Measurements from ENCODE around the gene CSRP2.

CSRP2 gene

GRCh38 chr12:76860256-76860655 lies 18.6 kb downstream of the CSRP2 start:
- TF ChIP-seq, protein P1, sequence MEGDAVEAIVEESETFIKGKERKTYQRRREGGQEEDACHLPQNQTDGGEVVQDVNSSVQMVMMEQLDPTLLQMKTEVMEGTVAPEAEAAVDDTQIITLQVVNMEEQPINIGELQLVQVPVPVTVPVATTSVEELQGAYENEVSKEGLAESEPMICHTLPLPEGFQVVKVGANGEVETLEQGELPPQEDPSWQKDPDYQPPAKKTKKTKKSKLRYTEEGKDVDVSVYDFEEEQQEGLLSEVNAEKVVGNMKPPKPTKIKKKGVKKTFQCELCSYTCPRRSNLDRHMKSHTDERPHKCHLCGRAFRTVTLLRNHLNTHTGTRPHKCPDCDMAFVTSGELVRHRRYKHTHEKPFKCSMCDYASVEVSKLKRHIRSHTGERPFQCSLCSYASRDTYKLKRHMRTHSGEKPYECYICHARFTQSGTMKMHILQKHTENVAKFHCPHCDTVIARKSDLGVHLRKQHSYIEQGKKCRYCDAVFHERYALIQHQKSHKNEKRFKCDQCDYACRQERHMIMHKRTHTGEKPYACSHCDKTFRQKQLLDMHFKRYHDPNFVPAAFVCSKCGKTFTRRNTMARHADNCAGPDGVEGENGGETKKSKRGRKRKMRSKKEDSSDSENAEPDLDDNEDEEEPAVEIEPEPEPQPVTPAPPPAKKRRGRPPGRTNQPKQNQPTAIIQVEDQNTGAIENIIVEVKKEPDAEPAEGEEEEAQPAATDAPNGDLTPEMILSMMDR (IDR thresholded peaks at IDR 0.05; ENCODE audit: low read depth, low read length): no peak
- no peak overlapping the region for H3K4me3 ChIP-seq (ENCODE audit: low read depth, low read length)

DNA sequence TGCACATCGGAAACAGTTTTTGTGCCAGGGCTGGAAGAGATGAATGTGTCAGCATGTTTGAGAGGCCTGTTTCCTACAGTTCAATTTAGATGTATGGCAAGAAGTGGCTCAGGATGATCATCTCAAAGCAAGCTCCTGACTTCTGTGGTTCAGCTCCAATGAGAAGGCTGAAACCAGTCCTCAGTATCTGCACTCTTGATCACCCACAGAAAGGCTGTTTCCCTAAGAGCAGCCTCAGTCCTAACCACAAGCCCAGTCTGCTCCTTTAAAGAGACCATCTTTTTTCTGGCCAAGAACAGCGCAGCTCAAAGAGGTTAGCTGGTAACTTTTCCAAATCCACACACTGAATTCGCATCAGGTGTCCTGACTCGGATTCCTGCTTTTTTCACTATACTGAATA lies 19.2 kb downstream of the CSRP2 start:
- TF ChIP-seq, protein P1 (IDR thresholded peaks at IDR 0.05; ENCODE audit: low read depth, low read length): no peak
- H3K4me3 ChIP-seq (ENCODE audit: low read depth, low read length): no peak overlapping the region

DNA sequence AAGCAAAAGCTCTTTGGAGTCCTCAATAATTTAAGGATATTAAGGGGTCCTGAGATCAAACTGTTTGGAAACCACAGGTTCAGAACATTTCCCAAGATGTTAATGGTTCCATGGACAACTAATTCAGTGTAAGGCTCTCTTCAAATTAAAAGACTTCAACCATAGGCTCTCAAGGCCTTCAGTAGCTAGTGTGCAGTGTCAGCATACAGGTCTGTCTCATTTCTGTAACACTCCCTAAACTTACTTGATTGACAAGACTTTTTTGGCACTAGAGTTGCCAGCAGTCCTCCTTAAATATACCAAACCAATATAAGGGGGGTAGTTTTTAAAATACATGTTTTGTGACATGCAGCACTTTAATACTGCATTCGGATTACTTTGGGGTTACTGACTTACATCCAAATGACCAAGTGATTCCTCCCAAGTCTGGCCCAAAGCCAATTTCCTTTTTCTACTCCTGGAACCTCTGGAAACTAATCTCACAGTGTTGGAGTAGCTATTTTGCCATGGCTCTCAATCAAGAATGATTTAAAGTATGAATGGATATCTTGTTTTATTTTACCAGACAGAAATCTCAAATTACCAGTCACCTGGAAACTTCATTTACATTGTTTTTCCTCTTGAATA lies 22.7 kb downstream of the CSRP2 start:
- TF ChIP-seq, protein P1 (IDR thresholded peaks at IDR 0.05; ENCODE audit: low read depth, low read length): no peak
- no peak overlapping the region for H3K4me3 ChIP-seq (ENCODE audit: low read depth, low read length)

- TF ChIP-seq, protein P1 (IDR thresholded peaks at IDR 0.05; ENCODE audit: low read depth, low read length): no peak
- no peak overlapping the region for H3K4me3 ChIP-seq (ENCODE audit: low read depth, low read length)
These were observed 23.5 kb downstream of the CSRP2 start for GRCh38 chr12:76855271-76855670.

DNA sequence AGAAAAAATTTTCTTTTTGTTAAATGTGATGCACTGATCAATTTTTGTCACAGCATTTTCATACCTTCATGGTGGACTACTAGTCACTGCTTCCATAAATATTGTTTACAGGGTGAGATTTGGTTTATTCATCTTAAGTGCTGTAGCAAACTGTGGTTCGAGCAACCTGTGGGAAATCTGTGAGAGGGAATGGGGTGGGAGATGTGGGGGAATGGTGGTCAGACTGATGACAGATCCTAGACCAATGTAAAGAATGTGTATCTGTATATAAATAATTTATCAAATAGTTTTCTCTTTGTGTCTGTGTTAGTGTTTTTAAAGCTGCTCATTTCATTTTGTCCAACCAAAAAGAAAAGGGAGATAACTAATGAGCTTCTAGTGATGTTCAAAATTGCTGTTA lies 26.7 kb downstream of the CSRP2 start:
- TF ChIP-seq, protein P1 (IDR thresholded peaks at IDR 0.05; ENCODE audit: low read depth, low read length): no peak
- no peak overlapping the region for H3K4me3 ChIP-seq (ENCODE audit: low read depth, low read length)

- H3K4me3 ChIP-seq (ENCODE audit: low read depth, low read length): no peak overlapping the region
- TF ChIP-seq, protein P1 (IDR thresholded peaks at IDR 0.05; ENCODE audit: low read depth, low read length): no peak
These were observed 30.7 kb downstream of the CSRP2 start for GRCh38 chr12:76848132-76848531.

GRCh38 chr12:76847260-76847659 lies 31.6 kb downstream of the CSRP2 start:
- TF ChIP-seq, protein P1 (IDR thresholded peaks at IDR 0.05; ENCODE audit: low read depth, low read length): no peak

More at GRCh38 chr12:76847260-76847659, 31.6 kb downstream of the CSRP2 start:
- no peak overlapping the region for H3K4me3 ChIP-seq (ENCODE audit: low read depth, low read length)

Data from WI38 (cell line).